Stimulated activated naive CD4-positive, alpha-beta T cell (primary cell): Measurements from ENCODE around the gene SAP30L.

ENCODE experiments used
- DNase-seq, 6 experiments: peaks; one replicate each; lab custom pipeline; 2025; lab: John Stamatoyannopoulos, UW

The SAP30L gene

DNA sequence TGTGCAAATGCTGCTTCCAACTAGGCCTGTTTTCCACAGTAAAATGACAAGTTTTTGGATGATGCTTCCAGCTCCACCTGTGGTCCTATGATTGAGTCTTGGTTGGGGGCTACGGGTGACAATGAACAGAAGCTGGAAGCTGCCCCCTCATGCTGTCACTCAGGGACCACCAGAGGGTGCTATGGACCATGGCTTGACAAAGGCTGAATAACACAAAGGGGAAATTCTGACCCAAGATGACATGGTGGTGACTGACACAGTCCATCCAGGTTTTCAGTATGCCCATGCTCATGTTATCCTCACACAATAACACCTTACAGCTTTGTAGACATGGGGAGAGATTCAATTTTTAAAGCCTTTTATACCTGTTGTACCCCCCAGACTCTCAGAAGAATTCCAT, 23.9 kb upstream of the SAP30L start:
- DNase-seq, result no peak

DNA sequence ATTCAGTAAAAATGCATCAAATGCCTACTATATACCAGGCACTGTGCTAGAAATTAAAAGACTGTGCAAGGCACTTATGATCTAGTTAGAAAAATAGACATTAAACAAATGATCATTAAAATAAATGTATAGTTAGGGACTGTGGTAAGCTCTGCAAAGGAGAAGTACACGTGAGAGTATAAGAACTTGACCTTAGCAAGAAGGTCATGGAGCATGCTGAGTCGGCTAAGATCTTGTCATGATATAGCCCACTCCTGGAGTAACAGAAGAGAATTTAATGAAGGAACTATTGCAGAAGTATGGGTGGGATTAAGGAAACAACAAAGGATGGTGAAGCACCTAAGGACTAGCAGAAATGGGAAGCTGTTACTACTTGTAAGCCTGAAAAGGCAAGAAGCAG, 23.5 kb upstream of the SAP30L start:
- no peak for DNase-seq

DNA sequence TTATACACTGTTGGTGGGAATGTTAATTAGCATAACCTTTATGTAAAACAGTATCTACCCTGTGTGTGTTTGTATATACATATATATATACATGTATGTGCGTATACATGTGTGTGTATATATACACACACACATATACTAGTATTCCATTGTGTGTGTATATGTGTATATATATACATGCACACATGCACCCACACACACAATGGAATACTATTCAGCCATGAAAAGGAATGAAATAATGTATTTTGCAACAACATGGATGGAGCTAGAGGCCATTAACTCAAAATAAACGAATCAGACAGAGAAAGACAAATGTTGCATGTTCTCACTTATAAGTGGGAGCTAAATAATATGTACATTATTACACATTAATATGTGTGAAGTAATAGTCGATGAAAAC, 17.6 kb upstream of the SAP30L start:
- DNase-seq, result no peak

DNA sequence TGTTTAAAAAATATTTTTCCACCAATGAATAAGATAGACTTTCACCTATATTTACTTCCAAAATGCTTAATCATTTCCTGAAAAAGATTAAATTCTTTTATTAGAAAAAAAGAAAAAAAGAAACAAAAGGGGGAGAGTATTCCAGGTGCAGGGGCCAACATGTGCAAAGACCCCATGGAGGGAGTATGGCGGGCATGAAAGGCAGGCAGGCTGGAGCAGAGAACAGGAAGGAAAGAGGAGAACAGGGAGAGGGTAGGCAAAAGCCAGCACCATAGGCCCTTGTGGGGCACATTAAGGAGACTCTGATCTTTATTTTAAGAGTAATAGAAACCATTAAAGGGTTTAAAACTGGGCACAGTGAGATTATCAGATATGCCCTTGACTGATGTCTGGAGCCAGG, 16.5 kb upstream of the SAP30L start:
- DNase-seq, result no peak

DNA sequence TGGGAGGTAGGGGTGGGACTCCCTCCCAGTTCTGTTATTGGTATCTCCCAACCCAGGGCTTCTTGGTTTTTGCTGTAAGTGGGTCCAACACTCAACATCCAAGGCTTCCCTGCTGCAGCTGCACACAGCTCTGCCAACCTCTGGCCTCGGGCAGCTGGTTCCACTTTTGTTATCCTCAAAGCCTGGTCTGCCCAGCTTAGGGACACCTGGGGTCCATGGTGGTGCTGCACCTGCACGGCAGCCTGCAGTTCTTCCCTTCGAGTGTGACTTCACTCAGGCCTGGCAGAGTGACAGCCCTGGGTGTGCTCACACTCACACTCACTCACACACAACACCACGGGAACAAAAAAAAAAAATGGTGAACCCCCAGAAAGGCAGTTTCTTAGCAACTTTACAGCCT, 15.3 kb upstream of the SAP30L start:
- no peak for DNase-seq

DNA sequence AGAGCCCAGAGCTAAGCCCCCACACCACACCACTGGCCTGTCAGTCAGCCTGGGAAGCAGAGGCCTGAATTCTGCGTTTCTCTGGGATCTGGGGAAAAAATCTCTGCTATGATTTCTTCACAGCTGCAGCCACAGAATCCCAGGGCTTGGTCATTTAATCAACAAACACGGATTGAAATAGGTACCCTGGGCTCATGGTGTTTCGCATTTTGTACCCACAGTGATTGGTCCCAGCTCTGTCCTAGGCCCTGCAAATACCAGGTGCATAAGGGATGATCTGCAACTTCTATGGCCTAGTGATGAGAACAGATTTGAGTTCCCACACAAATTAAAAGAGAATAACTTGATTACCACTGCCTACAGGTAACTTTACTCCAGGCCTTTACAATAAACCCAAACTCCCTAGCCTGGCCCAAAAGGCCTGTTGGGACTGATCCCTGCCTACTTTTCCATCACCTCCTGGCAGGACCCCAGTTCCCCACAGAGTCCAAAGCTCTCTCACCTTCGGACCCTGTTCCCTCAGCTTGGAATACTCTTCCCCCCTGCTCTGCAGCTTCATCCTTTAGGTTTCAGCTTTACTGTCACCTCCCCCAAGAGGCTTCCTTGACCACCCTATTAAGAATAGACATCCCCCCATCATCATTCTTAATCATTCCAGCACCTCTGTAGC, 14.7 kb upstream of the SAP30L start:
- no peak for DNase-seq

DNA sequence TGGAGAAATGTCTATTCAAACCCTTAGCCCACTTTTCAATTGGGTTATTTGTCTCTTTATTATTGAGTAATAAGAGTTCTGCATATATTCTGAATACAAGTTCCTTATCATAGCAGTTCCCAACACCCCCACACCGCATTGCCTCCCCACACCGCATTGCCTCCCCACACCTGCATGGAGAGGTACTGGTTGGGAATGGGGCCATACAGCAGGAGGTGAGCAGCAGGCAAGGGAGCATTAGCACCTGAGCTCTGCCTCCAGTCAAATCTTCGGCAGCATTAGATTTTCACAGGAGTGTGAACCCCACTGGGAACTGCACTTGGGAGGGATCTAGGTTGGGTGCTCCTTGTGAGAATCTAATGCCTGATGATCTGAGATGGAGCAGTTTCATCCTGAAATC, 10.6 kb upstream of the SAP30L start:
- DNase-seq, result no peak

DNA sequence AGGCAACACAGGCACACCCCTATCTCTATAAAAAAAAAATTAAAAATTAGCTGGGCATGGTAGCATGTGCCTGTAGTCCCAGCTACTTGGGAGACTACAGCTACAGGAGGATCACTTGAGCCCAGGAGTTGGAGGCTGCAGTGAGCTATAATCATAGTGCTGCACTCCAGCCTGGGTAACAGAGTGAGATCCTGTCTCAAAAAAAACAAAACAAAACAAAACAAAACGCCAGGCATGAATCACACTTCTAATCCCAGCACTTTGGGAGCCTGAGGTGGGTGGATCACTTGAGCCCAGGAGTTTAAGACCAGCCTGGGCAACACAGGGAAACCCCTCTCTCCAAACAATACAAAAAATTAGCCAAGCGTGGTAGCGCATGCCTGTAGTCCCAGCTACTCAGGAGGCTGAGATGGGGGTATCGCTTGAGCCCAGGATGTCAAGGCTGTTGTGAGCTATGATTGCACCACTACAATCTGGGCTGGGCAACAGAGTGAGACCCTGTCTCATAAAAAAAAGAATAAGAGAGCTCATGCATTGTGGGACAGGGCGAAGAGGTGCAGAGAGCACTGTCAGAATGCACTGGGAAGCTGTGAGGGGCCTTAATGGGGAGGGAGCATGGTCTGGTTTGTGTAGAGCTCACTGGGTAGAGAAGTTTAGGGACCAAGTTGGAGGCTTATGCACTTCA, 8.4 kb upstream of the SAP30L start:
- no peak for DNase-seq

DNA sequence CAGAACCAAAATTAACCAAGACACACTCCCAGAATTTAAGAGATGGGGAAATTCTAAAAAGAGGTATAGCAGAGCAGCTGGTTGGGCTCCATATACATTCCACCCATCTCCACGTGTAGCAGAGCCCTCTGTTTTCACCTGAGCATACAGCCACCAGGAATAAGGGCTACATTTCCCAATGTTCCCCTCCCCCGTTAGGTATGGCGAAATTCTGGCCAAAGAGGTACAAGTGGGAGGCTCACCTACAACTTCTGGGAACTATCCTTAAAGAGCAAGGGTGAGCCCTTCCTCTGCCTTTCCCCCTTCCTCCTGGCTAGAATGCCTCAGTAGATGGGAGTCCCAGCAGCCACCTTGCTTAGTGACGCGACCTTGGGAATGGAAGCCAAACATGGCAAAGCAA, 5.3 kb upstream of the SAP30L start:
- DNase-seq, result no peak

DNA sequence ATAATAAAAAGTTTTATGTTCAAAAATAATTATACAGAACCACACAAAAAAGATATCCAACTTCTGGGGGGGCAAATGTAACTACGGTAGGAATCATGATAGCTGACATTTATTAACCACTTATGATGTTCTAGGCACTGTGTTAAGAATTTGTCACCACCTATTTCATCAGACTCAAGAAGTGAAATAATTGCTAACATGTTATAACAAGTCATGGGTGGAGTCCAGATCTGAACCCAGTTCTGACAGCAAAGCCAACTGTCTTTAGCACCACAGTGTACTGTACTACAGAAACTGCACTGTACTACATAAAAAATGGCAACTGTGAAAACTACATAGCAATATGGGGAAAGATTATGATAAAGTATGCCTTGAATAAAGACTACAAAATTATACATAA, 3.0 kb upstream of the SAP30L start:
- no peak for DNase-seq

DNA sequence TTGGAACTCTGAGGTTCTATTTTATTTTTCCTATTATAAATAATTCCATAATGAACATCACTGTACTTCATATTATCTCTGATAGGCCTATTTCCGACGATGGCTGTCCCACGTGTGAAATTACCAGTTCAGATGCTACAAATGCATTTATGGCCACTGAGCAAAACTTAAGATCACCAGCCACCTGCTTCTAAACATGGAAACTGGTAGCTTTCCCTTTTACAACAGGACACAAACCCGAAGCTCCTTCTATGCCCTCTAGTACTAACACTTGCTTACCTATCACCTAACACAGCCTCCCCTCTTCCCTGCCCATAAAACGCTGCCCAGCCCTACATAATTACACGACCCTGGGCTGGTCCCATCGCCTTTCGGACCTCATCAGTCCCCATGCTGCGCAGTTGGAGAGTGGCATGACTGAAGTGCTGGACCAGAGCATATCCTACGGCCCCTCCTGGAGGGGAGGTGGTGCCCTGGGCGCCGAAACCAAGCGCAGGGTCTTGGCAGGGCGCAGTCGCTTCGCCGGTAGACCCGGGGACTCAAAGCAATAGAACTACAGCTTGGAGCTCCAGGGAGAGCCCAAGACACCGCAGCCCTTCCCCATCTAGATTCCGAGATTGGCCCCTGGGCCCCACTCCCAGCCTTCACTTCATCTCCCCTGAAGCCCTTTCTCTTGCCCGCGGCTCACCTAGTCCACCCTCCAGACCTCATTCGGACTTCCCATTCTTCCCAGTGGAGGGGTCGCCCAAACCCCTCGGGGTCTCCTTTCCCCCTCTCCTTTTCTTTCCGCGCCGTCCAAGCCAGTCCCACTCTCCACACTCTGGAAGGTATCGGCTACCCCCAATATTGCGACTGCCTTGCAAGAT, 1.0 kb upstream of the SAP30L start:
- DNase-seq, result peak in 1 of 6 experiments; percentile 13

DNA sequence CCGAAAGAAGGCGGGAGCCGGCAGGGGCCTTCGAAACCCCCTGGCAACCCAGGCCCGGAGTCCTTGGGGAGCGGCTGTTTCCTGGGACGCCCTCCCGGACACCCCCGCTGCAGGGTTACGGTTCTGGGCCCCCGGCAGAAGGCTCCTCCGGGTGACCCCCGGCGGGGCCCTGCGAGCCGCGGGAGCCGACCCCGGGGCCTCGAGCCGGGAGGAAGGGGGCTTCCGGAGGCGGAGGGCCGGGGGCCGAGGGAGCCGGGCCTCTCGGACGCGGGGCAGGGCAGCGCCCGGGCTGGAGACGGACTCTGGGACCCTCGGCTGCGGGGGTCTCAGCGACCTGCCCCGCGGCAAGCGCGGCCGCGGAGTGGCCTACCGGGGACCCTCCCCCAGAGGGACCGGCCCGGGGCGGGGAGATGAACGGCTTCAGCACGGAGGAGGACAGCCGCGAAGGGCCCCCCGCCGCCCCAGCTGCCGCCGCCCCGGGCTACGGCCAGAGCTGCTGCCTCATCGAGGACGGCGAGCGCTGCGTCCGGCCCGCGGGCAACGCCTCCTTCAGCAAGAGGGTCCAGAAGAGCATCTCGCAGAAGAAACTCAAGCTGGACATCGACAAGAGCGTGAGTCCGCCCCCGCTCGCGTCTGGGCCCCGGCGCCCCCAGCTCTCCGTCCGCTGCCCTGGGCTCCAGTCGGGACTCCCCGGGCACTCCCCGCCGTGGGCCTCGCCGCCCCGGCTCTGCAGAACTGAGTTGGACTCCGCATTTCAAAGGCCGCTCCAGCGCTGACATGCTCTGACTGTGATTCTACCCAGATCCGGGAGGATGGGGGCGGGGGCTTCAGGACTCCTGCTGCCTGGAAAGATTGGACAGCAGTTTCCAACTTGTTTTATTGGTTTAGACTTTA, 645 bp downstream of the SAP30L start:
- peak in 5 of 6 experiments; percentile 19 to 75 (median 35) for DNase-seq

DNA sequence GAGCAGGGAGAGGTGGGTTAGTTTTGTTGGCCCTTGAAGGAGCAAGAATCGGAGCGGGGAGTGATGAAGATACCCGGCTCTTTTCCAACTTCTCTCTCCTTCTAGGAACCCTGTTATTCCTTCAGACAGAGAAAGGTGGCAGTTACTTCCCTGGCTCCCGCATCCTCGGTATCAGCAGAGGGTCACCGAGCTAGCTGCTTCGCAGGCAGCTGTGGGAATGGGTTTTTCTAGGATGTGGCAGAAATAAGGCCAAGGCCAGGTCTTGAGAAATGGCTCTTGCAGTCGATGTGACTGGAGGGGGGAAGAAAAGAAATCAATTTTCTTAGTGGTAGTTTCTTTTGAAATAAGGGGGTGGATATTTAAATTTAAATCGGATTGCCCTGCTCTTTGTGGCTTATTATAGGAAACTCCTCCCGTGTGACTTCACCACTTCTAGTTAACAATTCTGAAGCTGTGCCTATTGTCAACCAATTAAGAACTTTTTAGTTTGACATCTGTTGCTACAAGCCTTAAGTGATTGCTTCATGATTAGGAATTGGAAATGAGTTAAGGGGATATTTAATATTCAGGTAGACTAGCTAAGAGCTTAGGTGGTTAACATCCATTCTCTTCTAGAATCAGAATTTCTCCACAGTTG, 1.4 kb downstream of the SAP30L start:
- DNase-seq, result peak in 1 of 6 experiments; percentile 54

DNA sequence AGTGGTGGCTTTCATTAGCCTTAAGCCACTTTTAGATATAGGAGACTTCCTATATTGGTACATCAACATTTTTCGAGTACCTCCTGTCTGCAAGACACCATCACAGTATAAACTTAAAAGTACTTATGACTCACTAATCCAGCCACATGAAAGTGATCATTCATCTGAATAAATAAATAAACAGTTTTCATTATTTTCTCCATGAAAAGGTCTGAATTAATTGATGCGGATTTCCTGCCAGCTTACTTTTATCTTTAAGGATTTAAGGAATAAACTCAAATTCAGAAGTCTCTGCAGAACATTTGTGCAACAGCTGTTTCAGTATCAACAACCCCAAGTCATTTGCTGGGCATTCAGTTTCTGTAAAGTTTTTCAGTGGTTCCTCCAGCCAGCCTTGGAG, 4.0 kb downstream of the SAP30L start:
- DNase-seq, result no peak

DNA sequence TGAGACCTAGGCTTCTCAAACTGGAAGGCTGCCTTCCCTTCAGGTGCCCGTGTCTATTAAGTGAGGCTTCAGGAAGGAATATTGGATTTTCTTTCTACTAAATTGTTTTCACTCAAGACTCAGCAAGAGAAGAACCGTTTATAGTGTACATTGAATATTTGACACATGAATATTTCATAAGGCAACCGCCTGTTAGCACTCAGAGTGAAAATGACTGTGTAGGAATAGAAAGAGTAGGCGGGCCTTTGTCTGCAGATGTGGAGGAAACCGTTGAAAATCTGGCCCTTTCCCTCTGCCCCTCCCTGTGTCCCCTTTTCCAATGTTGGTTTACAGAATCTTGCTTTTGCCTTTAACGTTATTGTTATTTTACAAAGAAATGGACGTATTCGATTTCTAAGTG, 6.2 kb downstream of the SAP30L start:
- no peak for DNase-seq

DNA sequence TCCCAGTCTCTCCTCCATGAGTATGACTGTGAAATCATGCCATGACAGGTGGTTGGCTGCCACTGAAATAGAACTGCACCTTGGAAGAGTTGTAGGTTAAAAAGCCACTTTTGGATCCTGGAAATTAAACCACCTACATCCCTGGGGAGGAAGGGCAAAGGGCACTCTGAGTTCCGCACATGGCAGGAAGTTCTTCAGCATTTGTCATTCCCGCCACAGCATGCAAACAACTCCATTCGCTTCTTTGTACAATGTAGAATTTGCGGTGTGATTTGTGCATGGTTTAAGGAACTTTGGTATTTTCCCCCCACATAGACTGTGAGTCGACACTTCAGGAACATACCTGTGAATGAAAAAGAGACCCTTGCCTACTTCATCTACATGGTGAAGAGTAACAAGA, 9.8 kb downstream of the SAP30L start:
- DNase-seq, result no peak

DNA sequence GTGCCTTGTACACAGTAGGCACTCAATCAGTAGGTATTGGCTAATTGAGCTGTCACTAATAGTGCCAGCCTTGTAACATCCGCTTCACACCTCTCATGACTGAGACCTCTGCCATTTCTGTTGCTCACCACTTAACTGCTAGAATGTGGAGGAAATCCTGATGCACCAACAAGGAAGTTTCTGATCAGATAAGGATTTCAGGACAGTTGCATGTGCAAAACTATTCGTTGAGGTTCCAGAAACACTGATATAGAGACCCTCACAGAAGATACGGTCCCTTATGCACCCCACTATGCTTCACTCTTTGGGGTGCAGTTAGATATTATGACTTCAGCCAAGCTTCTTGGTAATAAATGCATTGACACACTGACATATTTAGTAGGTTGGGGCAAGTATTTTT, 10.7 kb downstream of the SAP30L start:
- no peak for DNase-seq

DNA sequence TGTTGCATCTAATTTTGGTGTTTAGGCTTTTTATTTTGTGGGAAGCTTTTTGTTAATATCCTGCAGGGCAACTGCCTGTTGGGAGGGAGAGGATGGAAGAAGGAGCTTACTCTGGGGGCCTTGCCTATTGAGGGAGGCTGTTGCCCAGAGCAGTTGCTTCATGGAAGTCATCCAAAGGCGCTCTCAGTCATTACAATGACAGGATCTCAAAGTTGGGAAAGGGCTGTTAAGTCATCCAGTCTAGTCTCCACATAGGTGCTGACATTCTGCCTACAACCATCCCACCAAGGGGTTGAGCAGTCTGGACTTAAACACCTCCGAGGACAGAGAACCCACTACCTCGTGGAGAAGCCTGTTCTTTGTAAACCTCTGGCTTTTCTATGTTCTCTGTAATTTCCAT, 13.2 kb downstream of the SAP30L start:
- no peak for DNase-seq

DNA sequence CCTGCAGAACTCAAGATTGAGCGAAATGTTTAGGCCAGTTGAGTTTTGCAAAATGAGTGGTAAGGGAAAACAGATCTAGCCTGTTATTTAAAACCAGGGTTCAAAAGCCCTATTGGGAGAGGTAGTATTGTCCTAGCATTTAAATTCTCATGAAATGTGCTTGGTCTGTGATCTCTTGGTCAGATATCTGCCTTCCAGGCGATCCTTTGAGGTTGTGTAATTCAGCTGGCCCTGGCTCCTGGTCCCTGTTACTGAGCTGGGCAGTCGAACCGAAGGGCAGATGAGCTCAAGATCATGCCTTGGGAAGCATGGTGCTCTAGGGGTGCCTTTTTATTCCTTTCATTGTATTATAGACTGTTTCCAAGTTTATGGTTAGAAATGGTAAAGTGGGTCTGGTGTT, 14.4 kb downstream of the SAP30L start:
- no peak for DNase-seq

DNA sequence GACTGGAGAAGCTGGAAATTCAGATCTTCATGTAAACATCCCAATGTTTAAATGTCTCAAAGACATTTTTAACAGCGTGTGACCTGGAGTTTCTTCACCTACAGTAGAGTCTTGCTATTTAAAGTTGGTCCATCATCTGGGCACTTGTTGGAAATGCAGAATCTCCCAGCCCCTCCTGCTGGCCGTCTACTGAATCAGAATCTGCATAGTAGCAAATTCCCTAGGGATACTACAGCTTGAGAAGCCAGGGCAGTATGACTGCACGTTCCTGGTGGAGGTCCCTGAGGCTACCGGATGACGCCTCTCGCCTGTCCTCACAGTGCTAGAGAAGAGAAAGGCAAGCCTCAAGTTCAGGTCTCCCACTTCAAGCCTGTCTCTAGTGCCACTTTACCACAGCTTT, 15.7 kb downstream of the SAP30L start:
- DNase-seq, result no peak

DNA sequence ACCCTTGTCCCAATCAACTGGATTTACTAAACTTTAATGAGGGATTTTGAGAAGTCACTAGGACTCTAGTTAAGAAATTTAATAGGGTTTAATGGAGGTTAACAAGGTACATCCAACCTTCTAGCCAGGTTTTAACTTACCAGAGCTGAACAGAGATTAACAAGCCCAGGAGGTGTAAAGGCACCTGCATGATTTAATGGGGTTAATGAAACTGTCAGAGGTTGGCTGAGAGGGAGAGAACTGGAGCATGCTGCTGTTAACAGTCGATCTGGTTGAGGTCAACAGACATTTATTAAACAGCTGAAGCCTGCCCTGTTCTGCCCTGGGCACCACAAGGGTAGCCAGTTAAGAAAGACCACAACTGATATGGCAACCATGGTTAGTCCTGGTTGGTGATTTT, 18.6 kb downstream of the SAP30L start:
- no peak for DNase-seq

DNA sequence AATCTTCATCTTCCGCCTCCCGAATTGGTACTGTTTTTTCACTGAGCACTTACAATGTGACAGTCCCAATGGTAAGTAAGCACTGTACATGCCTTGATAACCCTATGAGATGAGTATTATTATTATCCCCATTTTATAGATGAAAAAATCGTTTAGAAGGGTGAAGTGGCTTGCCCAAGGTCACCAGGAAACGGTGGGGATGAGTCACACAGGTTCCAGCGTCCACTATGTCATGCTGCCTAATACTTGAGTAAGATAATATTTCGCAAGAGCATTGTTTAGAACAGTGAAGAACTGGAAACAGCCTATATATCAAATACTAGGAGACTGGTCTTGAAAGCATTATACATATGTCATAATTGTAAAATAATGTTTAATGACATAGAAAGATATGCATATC, 19.4 kb downstream of the SAP30L start:
- no peak for DNase-seq
